OCI-LY7 (cell line): Measurements from ENCODE around the gene CD248. TPM values are rescaled to one million over a fixed set of nuclear protein-coding genes. Genes with fewer than 3 reads are reported as not detected.
A peak's percentile ranks its signal among the peaks of the same experiment; 100 is the strongest.

Experiments
- BruUV-seq: library from RNA; stranded (reverse); fragments of 400-500 nt; replicated peaks from 2 replicates; lab custom pipeline; 2021; lab: Mats Ljungman, UMichigan
- CTCF ChIA-PET: fragments of 300-600 bp; sonication (Branson Sonifier 250); formaldehyde crosslinking; loops from one replicate; lab custom pipeline; 2022; ENCODE audit warnings: antibody characterized with exemption; ENCODE audit not compliant: unreplicated experiment; lab: Charles Lee
- POLR2A ChIA-PET: fragments of 300-600 bp; sonication (Branson Sonifier 250); formaldehyde crosslinking; loops from one replicate; lab custom pipeline; 2022; ENCODE audit warnings: antibody characterized with exemption; lab: Charles Lee
- DNase-seq: peaks from one replicate; pipeline ENCODE4 v3.0.0-alpha.2; 2015; ENCODE audit warnings: low spot score
- H2AFZ ChIP-seq: fragments of 200-600 bp; sonication (generic), shearing (Covaris generic); 2 replicates; pipeline ENCODE4 v1.6.1; 2014; ENCODE audit warnings: mild to moderate bottlenecking, antibody characterized with exemption, low read length, moderate library complexity
- H3K27ac ChIP-seq: fragments of 200-600 bp; sonication (generic); 2 replicates; pipeline ENCODE4 v1.5.1; 2014; ENCODE audit warnings: mixed run types, low read depth, mild to moderate bottlenecking, moderate library complexity, low read length, inconsistent platforms; ENCODE audit not compliant: poor library complexity, severe bottlenecking
- H3K36me3 ChIP-seq: fragments of 200-600 bp; sonication (generic); 2 replicates; pipeline ENCODE4 v1.6.1; 2014; ENCODE audit warnings: mild to moderate bottlenecking, antibody characterized with exemption, low read length, moderate library complexity, mixed read lengths; ENCODE audit not compliant: insufficient read depth
- H3K4me1 ChIP-seq: fragments of 200-600 bp; sonication (generic); 2 replicates; pipeline ENCODE4 v1.5.1; 2014; ENCODE audit warnings: mild to moderate bottlenecking, low read length; ENCODE audit not compliant: insufficient read depth, poor library complexity, severe bottlenecking
- H3K4me2 ChIP-seq: fragments of 200-600 bp; sonication (generic); 2 replicates; pipeline ENCODE4 v1.6.1; 2014; ENCODE audit warnings: mild to moderate bottlenecking, low read length
- H3K4me3 ChIP-seq: fragments of 200-600 bp; sonication (generic); 2 replicates; pipeline ENCODE4 v1.5.1; 2014; ENCODE audit warnings: mild to moderate bottlenecking, low read depth, low read length; ENCODE audit not compliant: poor library complexity, severe bottlenecking
- H3K79me2 ChIP-seq: fragments of 200-600 bp; sonication (generic); 2 replicates; pipeline ENCODE4 v1.6.1; 2016; ENCODE audit warnings: low read depth, mild to moderate bottlenecking, low read length, moderate library complexity, mixed read lengths; ENCODE audit not compliant: insufficient read depth
- H3K9me2 ChIP-seq: fragments of 200-600 bp; sonication (generic); 2 replicates; pipeline ENCODE4 v1.6.1; 2016; ENCODE audit warnings: mild to moderate bottlenecking, low read length, mixed read lengths; ENCODE audit not compliant: insufficient read depth
- H3K9me3 ChIP-seq: fragments of 200-600 bp; sonication (generic); 2 replicates; pipeline ENCODE4 v1.6.1; 2014; ENCODE audit warnings: mild to moderate bottlenecking, mixed run types, low read length, mixed read lengths
- H4K20me1 ChIP-seq: fragments of 200-600 bp; sonication (generic); 2 replicates; pipeline ENCODE4 v1.6.1; 2014; ENCODE audit warnings: mild to moderate bottlenecking, antibody characterized with exemption, low read length, moderate library complexity, mixed read lengths; ENCODE audit not compliant: insufficient read depth
- EZH2phosphoT487 ChIP-seq: fragments of 200-600 bp; sonication (generic); IDR thresholded peaks from 2 replicates; pipeline ENCODE4 v1.6.1; 2018; ENCODE audit warnings: low read depth, borderline replicate concordance, mild to moderate bottlenecking, mixed run types, antibody characterized with exemption, low read length, moderate library complexity, mixed read lengths
- intact Hi-C: fragments of 100-400 bp; cut with micrococcal nuclease; formaldehyde crosslinking; loops from one replicate; pipeline ENCODE4 v1.10.0; 2022; ENCODE audit not compliant: unreplicated experiment
- total RNA-seq, 2 experiments: library from RNA; depleted of rRNA in 1 of 2; stranded (reverse); fragments of >200 nt in 1 of 2; shearing (Covaris generic) in 1 of 2; gene quantifications; 2 replicates each; pipeline ENCODE4 v1.2.3, GENCODE V29; 2014 to 2022
- TF ChIP-seq, protein P1 (sequence below): fragments of 200-600 bp; sonication (generic); conservative IDR thresholded peaks from 2 replicates; pipeline ENCODE4 v1.5.1; 2014; ENCODE audit warnings: mild to moderate bottlenecking, antibody characterized with exemption, low read length, moderate library complexity, mixed read lengths

Gene CD248
- total RNA-seq, 2 experiments from 2014 or later, result 0.46 TPM; not detected in 1

DNA sequence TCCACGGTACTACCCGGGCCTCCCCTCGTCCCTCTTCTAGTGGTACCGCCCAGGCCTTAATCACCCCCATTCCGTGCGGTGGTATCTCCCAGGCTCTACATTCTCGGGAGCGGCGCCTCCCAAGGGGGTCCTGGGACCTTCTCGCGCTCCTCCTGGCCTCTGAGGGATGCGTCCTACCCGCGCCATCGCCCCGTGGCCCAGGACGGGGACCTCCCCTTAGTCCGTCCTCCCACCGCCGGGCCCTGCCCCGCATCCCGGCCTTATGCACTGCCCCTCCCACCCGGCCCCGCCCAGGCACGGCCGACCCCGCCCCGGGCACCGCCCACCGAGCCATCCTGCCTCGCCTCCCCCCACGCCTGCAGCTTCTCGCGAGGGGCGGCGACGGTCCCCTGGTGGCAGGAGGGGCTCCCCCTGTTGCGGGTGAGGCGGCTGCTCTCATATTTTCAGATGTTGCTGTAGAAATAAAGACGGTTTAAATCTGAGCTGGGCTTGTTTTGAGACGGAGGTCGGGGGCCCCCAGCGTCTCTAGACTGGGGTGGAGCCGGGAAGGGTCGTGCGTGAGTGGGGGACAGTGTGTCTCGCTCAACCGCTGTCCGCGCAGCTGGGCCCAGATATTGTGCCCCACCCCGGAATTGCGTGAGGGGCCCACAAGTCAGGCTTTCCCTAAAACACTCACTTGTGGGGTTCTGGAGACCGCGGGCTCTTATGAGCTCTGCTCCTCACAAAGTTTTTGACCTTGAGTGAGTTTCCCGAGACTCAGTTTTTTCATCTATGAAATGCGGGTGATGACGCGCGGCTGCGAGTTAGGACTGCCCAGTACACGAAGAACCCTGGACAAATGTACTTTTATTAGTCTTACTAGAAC is 49.2 kb downstream of the CD248 start:
- intact Hi-C loops, result loop anchor here (5.0 kb wide), 2 partner anchors 265 to 410 kb away; partner anchors contain the start of genes BANF1, CFL1 and EIF1AD
- peaks cover 24% of the 10 kb centered on the region for H3K4me1 ChIP-seq
- peak overlapping the region; percentile 96 for H3K4me2 ChIP-seq
- no peaks in the 10 kb centered on the region for H4K20me1 ChIP-seq
- TF ChIP-seq, protein P1, sequence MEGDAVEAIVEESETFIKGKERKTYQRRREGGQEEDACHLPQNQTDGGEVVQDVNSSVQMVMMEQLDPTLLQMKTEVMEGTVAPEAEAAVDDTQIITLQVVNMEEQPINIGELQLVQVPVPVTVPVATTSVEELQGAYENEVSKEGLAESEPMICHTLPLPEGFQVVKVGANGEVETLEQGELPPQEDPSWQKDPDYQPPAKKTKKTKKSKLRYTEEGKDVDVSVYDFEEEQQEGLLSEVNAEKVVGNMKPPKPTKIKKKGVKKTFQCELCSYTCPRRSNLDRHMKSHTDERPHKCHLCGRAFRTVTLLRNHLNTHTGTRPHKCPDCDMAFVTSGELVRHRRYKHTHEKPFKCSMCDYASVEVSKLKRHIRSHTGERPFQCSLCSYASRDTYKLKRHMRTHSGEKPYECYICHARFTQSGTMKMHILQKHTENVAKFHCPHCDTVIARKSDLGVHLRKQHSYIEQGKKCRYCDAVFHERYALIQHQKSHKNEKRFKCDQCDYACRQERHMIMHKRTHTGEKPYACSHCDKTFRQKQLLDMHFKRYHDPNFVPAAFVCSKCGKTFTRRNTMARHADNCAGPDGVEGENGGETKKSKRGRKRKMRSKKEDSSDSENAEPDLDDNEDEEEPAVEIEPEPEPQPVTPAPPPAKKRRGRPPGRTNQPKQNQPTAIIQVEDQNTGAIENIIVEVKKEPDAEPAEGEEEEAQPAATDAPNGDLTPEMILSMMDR, result peak; percentile 33; the same call in 1 of the 2 replicates
- TF ChIP-seq EZH2phosphoT487, result no peak
- H3K27ac ChIP-seq, result peak overlapping the region; percentile 84
- peaks cover 24% of the 10 kb centered on the region for H3K79me2 ChIP-seq
- DNase-seq, result peak; percentile 87
- H2AFZ ChIP-seq, result peak overlapping the region; percentile 72; the same call in 1 of the 2 replicates
- no TSS peak for BruUV-seq
- no peaks in the 10 kb centered on the region for H3K9me3 ChIP-seq
- peaks cover 71% of the 10 kb centered on the region for H3K36me3 ChIP-seq
- CTCF ChIA-PET, result interaction anchor here (0.6 kb wide), 1 partner anchor 22 kb away, joined by 3 read pairs; the partner anchor contains the start of gene YIF1A
- H3K4me3 ChIP-seq, result peak overlapping the region; percentile 100
- POLR2A ChIA-PET, result interaction anchor here (0.6 to 1.1 kb wide), 2 partner anchors 44 to 749 kb away, joined by 3 to 4 read pairs; no protein-coding TSS in a partner anchor
- H3K9me2 ChIP-seq, result no peaks in the 10 kb centered on the region

GRCh38 chr11:66267039-66267378 is 49.8 kb downstream of the CD248 start:
- Histone ChIP-seq H3K4me3 (peak overlapping the region; percentile 100), H3K36me3 (peaks cover 71% of the 10 kb centered on the region), H3K79me2 (peaks cover 24% of the 10 kb centered on the region), H3K4me2 (peak overlapping the region; percentile 96), H3K9me3 (no peaks in the 10 kb centered on the region), H2AFZ (no peak overlapping the region), H3K27ac (peak overlapping the region; percentile 84), H3K9me2 (no peaks in the 10 kb centered on the region), H3K4me1 (peaks cover 24% of the 10 kb centered on the region), H4K20me1 (no peaks in the 10 kb centered on the region)
- TF ChIP-seq, protein P1, result no peak
- ChIA-PET CTCF (interaction anchor here (1.0 kb wide), 1 partner anchor 50 kb away, joined by 4 read pairs; the partner anchor contains the start of gene CD248), POLR2A (no interaction called here)
- BruUV-seq, result no TSS peak
- no peak for DNase-seq
- intact Hi-C loops, result loop anchor here (5.0 kb wide), 2 partner anchors 265 to 410 kb away; partner anchors contain the start of genes BANF1, CFL1 and EIF1AD
